Mucosa of gallbladder (tissue), 1 donor: ENCODE results near the gene IFI27L1. TPM values are rescaled to one million over a fixed set of nuclear protein-coding genes. Genes with fewer than 3 reads are reported as not detected.

ENCODE experiments used
- DNase-seq: peaks from one replicate; pipeline ENCODE4 v3.0.0-alpha.2; 2020; ENCODE audit warnings: low spot score
- total RNA-seq: library from RNA; stranded (reverse); gene quantifications from one replicate; pipeline ENCODE4 v1.2.1, GENCODE V29; 2021
- donor health status: DM: no; HTN: no; CAD: no.

IFI27L1 gene
- total RNA-seq, 1 donor from 2014 or later: 19.8 TPM

- no peak for DNase-seq
These were observed 32.9 kb downstream of the IFI27L1 start for GRCh38 chr14:94113908-94114588.

- no peak for DNase-seq
These were observed 33.5 kb downstream of the IFI27L1 start for GRCh38 chr14:94114589-94115057.

- peak; percentile 54 for DNase-seq
These were observed 34.0 kb downstream of the IFI27L1 start for GRCh38 chr14:94115058-94115591.

GRCh38 chr14:94115631-94116030 is 34.5 kb downstream of the IFI27L1 start:
- DNase-seq: no peak

GRCh38 chr14:94116701-94117100 is 35.6 kb downstream of the IFI27L1 start:
- no peak for DNase-seq

- no peak for DNase-seq
These were observed 36.7 kb downstream of the IFI27L1 start for GRCh38 chr14:94117856-94118255.

- DNase-seq: no peak
These were observed 38.0 kb downstream of the IFI27L1 start for GRCh38 chr14:94119071-94119470.

GRCh38 chr14:94120667-94121340 is 39.7 kb downstream of the IFI27L1 start:
- DNase-seq: no peak

- DNase-seq: no peak
These were observed 40.4 kb downstream of the IFI27L1 start for GRCh38 chr14:94121485-94121884.

- no peak for DNase-seq
These were observed 41.3 kb downstream of the IFI27L1 start for GRCh38 chr14:94122438-94122837.

GRCh38 chr14:94123296-94123695 is 42.2 kb downstream of the IFI27L1 start:
- DNase-seq: no peak

- peak; percentile 8 for DNase-seq
These were observed 42.8 kb downstream of the IFI27L1 start for GRCh38 chr14:94123868-94124267.

GRCh38 chr14:94124582-94125377 is 43.7 kb downstream of the IFI27L1 start:
- peak; percentile 9 for DNase-seq

- no peak for DNase-seq
These were observed 44.7 kb downstream of the IFI27L1 start for GRCh38 chr14:94125659-94126418.

GRCh38 chr14:94126419-94126677 is 45.2 kb downstream of the IFI27L1 start:
- no peak for DNase-seq

GRCh38 chr14:94126800-94127199 is 45.7 kb downstream of the IFI27L1 start:
- no peak for DNase-seq

- no peak for DNase-seq
These were observed 46.2 kb downstream of the IFI27L1 start for GRCh38 chr14:94127330-94127729.

GRCh38 chr14:94128216-94128839 is 47.2 kb downstream of the IFI27L1 start:
- DNase-seq: no peak

- peak; percentile 55 for DNase-seq
These were observed 48.1 kb downstream of the IFI27L1 start, which contains the start of gene IFI27L2 for GRCh38 chr14:94129111-94129757. TSS of gene IFI27L2 (minus strand) at chr14:94129604. CDS start at chr14:94129564, 40 bp downstream.

GRCh38 chr14:94129758-94130414 is 48.8 kb downstream of the IFI27L1 start:
- no peak for DNase-seq
